Activated T-helper 1 cell treated with anti-CD3 and anti-CD28 coated beads, Interleukin-12 subunit alpha, Interleukin-12 subunit beta, Interleukin-2, Interleukin-4 antibody, amounts not matched to agents 30 ng/mL and 10 ng/mL and 1 ng/mL, durations not matched to agents 14 hours and 24 hours and 36 hours (primary cell): ENCODE measurements around the gene TDO2. TPM values are rescaled to one million over a fixed set of nuclear protein-coding genes. Genes with fewer than 3 reads are reported as not detected.
"Not testable (repeated sequence)": the region's sequence is repeated elsewhere in the genome, so short reads cannot be mapped to it uniquely, and the experiment has no call there.

Source experiments
- DNase-seq: peaks from one replicate; pipeline ENCODE4 v3.0.0; 2021; ENCODE audit warnings: low spot score
- H3K27ac Mint-ChIP-seq: one replicate; pipeline ENCODE4 v1.8.0; 2021; ENCODE audit warnings: mild to moderate bottlenecking, mixed read lengths
- H3K27me3 Mint-ChIP-seq: one replicate; pipeline ENCODE4 v1.8.0; 2022; ENCODE audit warnings: mild to moderate bottlenecking, moderate library complexity, mixed read lengths; ENCODE audit not compliant: insufficient read depth
- H3K36me3 Mint-ChIP-seq: one replicate; pipeline ENCODE4 v1.8.0; 2021; ENCODE audit warnings: low read depth, mixed read lengths
- H3K4me1 Mint-ChIP-seq: one replicate; pipeline ENCODE4 v1.8.0; 2021; ENCODE audit warnings: low read depth, mixed read lengths
- H3K4me3 Mint-ChIP-seq: one replicate; pipeline ENCODE4 v1.8.0; 2021; ENCODE audit warnings: mild to moderate bottlenecking, moderate library complexity, mixed read lengths
- H3K9me3 Mint-ChIP-seq: one replicate; pipeline ENCODE4 v1.8.0; 2021; ENCODE audit warnings: mixed read lengths
- intact Hi-C: fragments of 100-400 bp; cut with micrococcal nuclease; formaldehyde crosslinking; loops from one replicate; pipeline ENCODE4 v1.15.1; 2024
- total RNA-seq: library from RNA; stranded (reverse); gene quantifications from 2 replicates; pipeline ENCODE4 v1.2.3, GENCODE V29; 2022

Gene TDO2
- total RNA-seq, 1 donor from 2014 or later: not detected

GRCh38 chr4:155889031-155889793, 14.3 kb upstream of the TDO2 start:
- Mint-ChIP-seq H3K4me3 (no peak overlapping the region), H3K9me3 (no peaks in the 10 kb centered on the region), H3K27ac (no peak overlapping the region), H3K27me3 (peaks cover 3% of the 10 kb centered on the region), H3K36me3 (no peaks in the 10 kb centered on the region), H3K4me1 (no peaks in the 10 kb centered on the region)
- intact Hi-C loops: no loop called here
- DNase-seq: no peak

DNA sequence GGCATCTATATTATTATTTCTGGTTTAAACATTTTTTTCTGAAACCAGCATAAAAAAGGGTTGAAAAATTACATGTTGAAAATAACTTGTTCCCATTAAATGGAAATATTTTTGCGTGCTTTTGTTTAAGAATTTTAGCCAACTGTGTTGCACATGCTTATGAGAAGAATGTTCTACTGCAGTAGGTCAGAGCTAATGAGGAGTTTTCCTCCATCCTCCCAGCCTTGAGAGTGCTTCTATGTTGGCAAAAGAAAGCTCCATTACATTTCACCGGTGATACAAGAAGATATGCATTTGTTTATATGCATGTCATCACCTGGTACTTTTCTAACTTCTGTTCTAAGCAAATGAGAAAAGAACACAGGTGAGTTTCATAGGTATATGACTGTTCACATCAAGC, 13.6 kb upstream of the TDO2 start:
- Mint-ChIP-seq H3K27me3 (peaks cover 3% of the 10 kb centered on the region), H3K4me3 (no peak overlapping the region), H3K9me3 (no peaks in the 10 kb centered on the region), H3K4me1 (no peaks in the 10 kb centered on the region), H3K36me3 (no peaks in the 10 kb centered on the region), H3K27ac (no peak overlapping the region)
- no peak for DNase-seq
- intact Hi-C loops: no loop called here

DNA sequence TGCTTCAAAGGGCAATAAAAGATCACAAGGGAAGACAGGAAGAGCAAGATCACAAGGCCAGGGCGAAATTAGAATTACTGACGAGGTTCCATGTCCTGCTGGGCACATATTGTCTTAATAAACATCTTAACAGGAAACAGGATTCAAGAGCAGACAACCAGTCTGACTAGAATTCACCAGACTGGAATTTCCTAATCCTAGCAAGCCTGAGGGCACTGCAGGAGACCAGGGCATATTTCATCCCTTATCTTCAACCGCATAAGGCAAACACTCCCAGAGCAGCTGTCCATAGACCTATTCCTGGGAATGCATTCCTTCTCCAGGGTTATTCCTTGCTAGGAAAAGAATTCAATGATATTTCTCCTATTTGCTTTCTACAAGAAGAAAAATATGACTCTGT, 12.4 kb upstream of the TDO2 start:
- no peaks in the 10 kb centered on the region for H3K36me3 Mint-ChIP-seq
- intact Hi-C loops: no loop called here
- H3K9me3 Mint-ChIP-seq: no peaks in the 10 kb centered on the region
- H3K4me3 Mint-ChIP-seq: no peak overlapping the region
- no peak for DNase-seq
- peaks cover 3% of the 10 kb centered on the region for H3K27me3 Mint-ChIP-seq
- H3K4me1 Mint-ChIP-seq: no peaks in the 10 kb centered on the region
- no peak overlapping the region for H3K27ac Mint-ChIP-seq

DNA sequence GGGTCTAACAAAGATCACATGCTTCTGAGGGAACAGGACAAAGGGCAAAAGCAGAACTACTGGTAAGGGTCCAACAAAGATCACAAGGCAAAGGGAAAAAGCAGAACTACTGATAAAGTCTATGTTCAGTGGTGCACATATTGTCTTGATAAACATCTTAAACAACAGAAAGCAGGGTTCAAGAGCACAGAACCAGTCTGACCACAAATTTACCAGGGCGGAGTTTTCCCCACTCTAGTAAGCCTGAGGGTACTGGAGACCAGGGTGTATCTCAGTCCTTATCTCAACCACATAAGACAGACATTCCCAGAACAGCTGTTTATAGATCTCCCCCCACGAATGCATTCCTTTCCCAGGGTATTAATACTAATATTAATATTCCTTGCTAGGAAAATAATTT, 5.1 kb upstream of the TDO2 start:
- H3K9me3 Mint-ChIP-seq, H3K27me3 Mint-ChIP-seq, H3K36me3 Mint-ChIP-seq, H3K4me1 Mint-ChIP-seq, intact Hi-C loops, DNase-seq, H3K4me3 Mint-ChIP-seq, H3K27ac Mint-ChIP-seq: not testable (repeated sequence)

DNA sequence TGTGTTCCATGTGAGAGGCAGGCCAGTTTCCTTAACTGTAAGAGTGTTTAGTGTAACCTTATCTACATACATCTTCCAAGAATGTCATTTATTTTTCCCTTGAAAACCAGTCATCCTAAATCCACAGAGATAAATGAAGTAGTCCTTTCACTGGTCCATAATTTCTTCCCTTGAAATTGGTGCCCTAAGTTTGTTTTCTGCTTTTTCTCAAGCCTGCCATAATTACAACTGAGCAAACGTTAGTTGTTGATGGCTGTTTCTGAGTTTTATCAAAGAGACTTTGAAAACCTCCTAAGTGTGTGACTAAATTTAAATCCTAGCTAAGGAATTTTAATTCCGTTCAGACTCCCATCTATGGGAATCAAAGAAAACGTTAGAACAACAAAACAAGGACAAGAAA, 3.6 kb upstream of the TDO2 start:
- H3K9me3 Mint-ChIP-seq: no peaks in the 10 kb centered on the region
- no peak for DNase-seq
- no peaks in the 10 kb centered on the region for H3K27me3 Mint-ChIP-seq
- no peak overlapping the region for H3K4me3 Mint-ChIP-seq
- no peaks in the 10 kb centered on the region for H3K36me3 Mint-ChIP-seq
- no peak overlapping the region for H3K27ac Mint-ChIP-seq
- no peaks in the 10 kb centered on the region for H3K4me1 Mint-ChIP-seq
- intact Hi-C loops: no loop called here

DNA sequence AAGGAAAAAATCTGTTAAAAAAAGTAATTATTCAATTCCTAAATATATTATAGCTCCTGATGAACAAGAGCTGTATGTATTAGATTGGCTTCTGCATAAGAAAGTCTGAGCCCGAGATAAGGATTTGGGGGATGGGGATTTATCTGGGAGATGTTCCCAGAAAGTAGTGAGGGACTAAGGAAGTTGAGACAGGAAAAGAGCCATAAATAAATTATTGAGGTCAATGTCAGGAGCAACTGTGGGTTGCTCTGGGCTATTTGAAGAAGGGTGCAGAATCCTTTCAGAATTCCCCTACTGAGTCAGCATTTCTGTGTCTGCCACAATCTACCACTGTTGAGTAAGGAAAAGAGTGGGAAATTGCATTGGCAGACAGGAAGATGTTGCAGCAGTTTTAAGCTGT, 3.1 kb upstream of the TDO2 start:
- Mint-ChIP-seq H3K4me3 (no peak overlapping the region), H3K4me1 (no peaks in the 10 kb centered on the region), H3K36me3 (no peaks in the 10 kb centered on the region), H3K27ac (no peak overlapping the region), H3K27me3 (no peaks in the 10 kb centered on the region), H3K9me3 (no peaks in the 10 kb centered on the region)
- intact Hi-C loops: no loop called here
- no peak for DNase-seq

GRCh38 chr4:155901013-155901412, 2.5 kb upstream of the TDO2 start:
- intact Hi-C loops: no loop called here
- DNase-seq: no peak
- no peaks in the 10 kb centered on the region for H3K9me3 Mint-ChIP-seq
- no peak overlapping the region for H3K27ac Mint-ChIP-seq
- no peaks in the 10 kb centered on the region for H3K27me3 Mint-ChIP-seq
- H3K4me1 Mint-ChIP-seq: no peaks in the 10 kb centered on the region
- H3K36me3 Mint-ChIP-seq: no peaks in the 10 kb centered on the region
- H3K4me3 Mint-ChIP-seq: no peak overlapping the region

DNA sequence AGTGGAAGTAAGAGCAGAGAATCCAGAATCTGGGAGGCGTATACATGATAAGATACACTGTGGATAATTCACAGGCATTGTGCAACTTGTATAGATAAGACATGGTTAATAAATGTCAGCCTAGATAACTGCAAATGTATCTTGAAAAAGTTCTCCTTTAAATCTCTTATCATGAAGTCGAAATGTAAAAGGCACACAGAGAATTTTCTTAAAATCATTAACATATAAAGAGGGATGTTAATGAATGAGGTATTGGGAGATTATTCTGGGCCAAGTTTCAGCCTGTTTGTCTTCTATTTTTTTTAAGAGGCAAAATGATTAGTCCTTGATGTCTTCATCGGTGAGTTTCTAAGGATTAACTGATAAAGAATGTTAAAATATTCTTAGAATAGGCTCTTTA, 835 bp downstream of the TDO2 start:
- Mint-ChIP-seq H3K4me1 (no peaks in the 10 kb centered on the region), H3K36me3 (no peaks in the 10 kb centered on the region), H3K4me3 (no peak overlapping the region), H3K9me3 (no peaks in the 10 kb centered on the region), H3K27me3 (no peaks in the 10 kb centered on the region), H3K27ac (no peak overlapping the region)
- DNase-seq: no peak
- intact Hi-C loops: no loop called here

DNA sequence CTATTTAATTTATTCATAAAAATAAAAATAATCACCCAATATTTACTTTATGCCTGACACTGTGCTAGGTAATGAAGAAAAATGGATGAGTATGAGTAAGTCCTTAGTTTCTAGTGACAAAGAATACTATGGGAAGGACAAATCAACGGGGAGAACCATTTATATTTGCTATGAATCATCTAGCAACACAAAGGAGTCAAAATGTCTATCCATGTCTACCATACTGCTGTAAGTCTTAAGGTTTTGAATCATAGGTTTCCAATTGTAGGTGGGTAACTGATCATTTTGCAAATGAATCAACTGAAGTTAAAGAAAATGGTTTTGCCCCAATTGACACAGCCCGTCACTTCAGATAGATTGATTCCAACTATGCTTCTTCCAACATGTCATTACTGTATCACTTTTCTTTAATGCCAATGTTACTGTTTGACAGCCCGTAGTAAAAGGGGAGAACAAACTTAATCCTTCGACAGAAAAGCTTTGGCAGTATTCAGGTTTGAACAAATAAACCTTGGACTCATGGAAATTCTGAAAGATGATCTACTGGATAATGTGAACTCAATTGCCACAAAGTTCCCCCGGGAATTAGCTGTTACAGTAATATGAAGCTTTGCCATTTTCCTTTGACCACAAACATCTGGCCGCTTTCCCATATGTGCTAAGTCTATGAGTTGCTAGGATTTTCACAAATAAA, 3.2 kb downstream of the TDO2 start:
- intact Hi-C loops: no loop called here
- H3K4me3 Mint-ChIP-seq: no peak overlapping the region
- DNase-seq: no peak
- H3K4me1 Mint-ChIP-seq: no peaks in the 10 kb centered on the region
- no peaks in the 10 kb centered on the region for H3K9me3 Mint-ChIP-seq
- peaks cover 1% of the 10 kb centered on the region for H3K27me3 Mint-ChIP-seq
- H3K27ac Mint-ChIP-seq: no peak overlapping the region
- no peaks in the 10 kb centered on the region for H3K36me3 Mint-ChIP-seq

DNA sequence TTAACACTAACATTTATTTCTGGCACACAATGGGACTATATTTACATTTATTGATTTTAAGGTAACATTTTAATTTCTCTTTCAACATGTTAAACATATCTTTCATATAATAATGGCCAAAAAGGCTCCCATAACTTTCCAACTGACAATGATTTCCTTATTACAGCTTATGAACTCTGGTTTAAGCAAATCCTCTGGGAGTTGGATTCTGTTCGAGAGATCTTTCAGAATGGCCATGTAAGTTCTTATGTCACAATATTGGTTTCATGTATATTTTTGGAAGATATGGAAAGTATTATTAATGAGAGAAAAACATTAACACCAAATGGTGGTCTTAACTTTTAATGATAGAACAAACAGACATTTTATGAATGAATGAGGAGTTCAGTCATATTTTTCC, 4.1 kb downstream of the TDO2 start:
- Mint-ChIP-seq H3K4me1 (no peaks in the 10 kb centered on the region), H3K27ac (no peak overlapping the region), H3K4me3 (no peak overlapping the region), H3K27me3 (peaks cover 1% of the 10 kb centered on the region), H3K9me3 (no peaks in the 10 kb centered on the region), H3K36me3 (no peaks in the 10 kb centered on the region)
- intact Hi-C loops: no loop called here
- no peak for DNase-seq

- peaks cover 1% of the 10 kb centered on the region for H3K27me3 Mint-ChIP-seq
- H3K4me3 Mint-ChIP-seq: no peak overlapping the region
- no peak for DNase-seq
- no peak overlapping the region for H3K27ac Mint-ChIP-seq
- no peaks in the 10 kb centered on the region for H3K36me3 Mint-ChIP-seq
- no peaks in the 10 kb centered on the region for H3K4me1 Mint-ChIP-seq
- H3K9me3 Mint-ChIP-seq: no peaks in the 10 kb centered on the region
- intact Hi-C loops: no loop called here
Observed at GRCh38 chr4:155908187-155909139, 5.0 kb downstream of the TDO2 start.

- intact Hi-C loops: no loop called here
- Mint-ChIP-seq H3K9me3 (no peaks in the 10 kb centered on the region), H3K36me3 (no peaks in the 10 kb centered on the region), H3K27me3 (peaks cover 1% of the 10 kb centered on the region), H3K4me3 (no peak overlapping the region), H3K27ac (no peak overlapping the region), H3K4me1 (no peaks in the 10 kb centered on the region)
- no peak for DNase-seq
Observed at GRCh38 chr4:155909615-155910226, 6.2 kb downstream of the TDO2 start.
